Measurements from ENCODE around the gene GPR75. TPM values are rescaled to one million over a fixed set of nuclear protein-coding genes. Genes with fewer than 3 reads are reported as not detected.

GPR75 gene
- total RNA-seq, 2 experiments from 2014 or later, result 0.71 to 1.2 TPM

GRCh38 chr2:53877556-53877955 lies 17.8 kb upstream of the GPR75 start:
- H3K27me3 Mint-ChIP-seq, result no peaks in the 10 kb centered on the region
- no peak overlapping the region for H3K27ac Mint-ChIP-seq
- DNase-seq (no peak), ATAC-seq (no peak)
- ChIA-PET CTCF (no interaction called here), POLR2A (no interaction called here)
- H3K36me3 Mint-ChIP-seq (ENCODE audit: low read depth), result peaks cover 29% of the 10 kb centered on the region
- intact Hi-C loops (cut with DNase I, micrococcal nuclease), result no loop called here
- H3K4me3 Mint-ChIP-seq, result no peak overlapping the region
- peaks cover 3% of the 10 kb centered on the region for H3K4me1 Mint-ChIP-seq
- no peaks in the 10 kb centered on the region for H3K9me3 Mint-ChIP-seq (ENCODE audit: low read depth)

GRCh38 chr2:53877112-53877511 lies 17.3 kb upstream of the GPR75 start:
- CTCF ChIA-PET, result no interaction called here
- DNase-seq, result no peak
- no peak overlapping the region for H3K27ac Mint-ChIP-seq
- no peaks in the 10 kb centered on the region for H3K9me3 Mint-ChIP-seq (ENCODE audit: low read depth)
- H3K4me3 Mint-ChIP-seq, result no peak overlapping the region
- peaks cover 24% of the 10 kb centered on the region for H3K36me3 Mint-ChIP-seq (ENCODE audit: low read depth)
- POLR2A ChIA-PET, result no interaction called here
- peaks cover 3% of the 10 kb centered on the region for H3K4me1 Mint-ChIP-seq
- no peaks in the 10 kb centered on the region for H3K27me3 Mint-ChIP-seq
- ATAC-seq, result no peak
- intact Hi-C loops (cut with DNase I, micrococcal nuclease), result no loop called here

- intact Hi-C loops (cut with DNase I, micrococcal nuclease), result no loop called here
- DNase-seq, result no peak
- Mint-ChIP-seq H3K4me3 (no peak overlapping the region), H3K9me3 (ENCODE audit: low read depth) (no peaks in the 10 kb centered on the region), H3K27ac (no peak overlapping the region), H3K27me3 (no peaks in the 10 kb centered on the region), H3K36me3 (ENCODE audit: low read depth) (peaks cover 13% of the 10 kb centered on the region), H3K4me1 (no peaks in the 10 kb centered on the region)
- no peak for ATAC-seq
- ChIA-PET CTCF (no interaction called here), POLR2A (no interaction called here)
Observed at GRCh38 chr2:53874401-53874950, 14.7 kb upstream of the GPR75 start.

- no peak for DNase-seq
- no peak for ATAC-seq
- H3K27me3 Mint-ChIP-seq, result no peaks in the 10 kb centered on the region
- ChIA-PET POLR2A (no interaction called here), CTCF (interaction anchor here (1.1 to 1.4 kb wide), 2 partner anchors 14 to 75 kb away, joined by 3 read pairs; no protein-coding TSS in a partner anchor)
- no peaks in the 10 kb centered on the region for H3K9me3 Mint-ChIP-seq (ENCODE audit: low read depth)
- intact Hi-C loops (cut with DNase I, micrococcal nuclease), result no loop called here
- no peak overlapping the region for H3K4me3 Mint-ChIP-seq
- H3K4me1 Mint-ChIP-seq, result peaks cover 2% of the 10 kb centered on the region
- peaks cover 31% of the 10 kb centered on the region for H3K36me3 Mint-ChIP-seq (ENCODE audit: low read depth)
- no peak overlapping the region for H3K27ac Mint-ChIP-seq
Observed at GRCh38 chr2:53867773-53868172, 8.0 kb upstream of the GPR75 start.

GRCh38 chr2:53867169-53867568 lies 7.4 kb upstream of the GPR75 start:
- no peak for DNase-seq
- Mint-ChIP-seq H3K27ac (no peak overlapping the region), H3K9me3 (ENCODE audit: low read depth) (no peaks in the 10 kb centered on the region), H3K4me1 (peaks cover 5% of the 10 kb centered on the region), H3K27me3 (no peaks in the 10 kb centered on the region), H3K36me3 (ENCODE audit: low read depth) (peaks cover 33% of the 10 kb centered on the region), H3K4me3 (no peak overlapping the region)
- ChIA-PET CTCF (interaction anchor here (1.1 kb wide), 1 partner anchor 76 kb away, joined by 3 read pairs; no protein-coding TSS in a partner anchor), POLR2A (no interaction called here)
- intact Hi-C loops (cut with DNase I, micrococcal nuclease), result no loop called here
- no peak for ATAC-seq

GRCh38 chr2:53865962-53866361 lies 6.2 kb upstream of the GPR75 start:
- ATAC-seq (no peak), DNase-seq (no peak)
- Mint-ChIP-seq H3K9me3 (ENCODE audit: low read depth) (no peaks in the 10 kb centered on the region), H3K36me3 (ENCODE audit: low read depth) (peaks cover 33% of the 10 kb centered on the region), H3K27me3 (no peaks in the 10 kb centered on the region), H3K4me1 (peaks cover 11% of the 10 kb centered on the region), H3K4me3 (no peak overlapping the region), H3K27ac (no peak overlapping the region)
- CTCF ChIA-PET, result no interaction called here
- POLR2A ChIA-PET, result interaction anchor here (0.7 kb wide), 1 partner anchor 1080 kb away, joined by 4 read pairs; no protein-coding TSS in a partner anchor
- intact Hi-C loops (cut with DNase I, micrococcal nuclease), result no loop called here

- ATAC-seq, result no peak
Observed at GRCh38 chr2:53865264-53865663, 5.5 kb upstream of the GPR75 start.

GRCh38 chr2:53863538-53864227 lies 3.9 kb upstream of the GPR75 start:
- Mint-ChIP-seq H3K9me3 (ENCODE audit: low read depth) (no peaks in the 10 kb centered on the region), H3K4me3 (no peak overlapping the region), H3K4me1 (peaks cover 11% of the 10 kb centered on the region), H3K27me3 (no peaks in the 10 kb centered on the region), H3K36me3 (ENCODE audit: low read depth) (peaks cover 39% of the 10 kb centered on the region), H3K27ac (no peak overlapping the region)
- ChIA-PET POLR2A (no interaction called here), CTCF (no interaction called here)
- intact Hi-C loops (cut with DNase I, micrococcal nuclease), result no loop called here
- DNase-seq, result no peak
- no peak for ATAC-seq

More at GRCh38 chr2:53865264-53865663, 5.5 kb upstream of the GPR75 start:
- POLR2A ChIA-PET, result no interaction called here
- CTCF ChIA-PET, result interaction anchor here (0.6 kb wide), 1 partner anchor 198 kb away, joined by 4 read pairs; no protein-coding TSS in a partner anchor
- no peaks in the 10 kb centered on the region for H3K27me3 Mint-ChIP-seq
- peaks cover 11% of the 10 kb centered on the region for H3K4me1 Mint-ChIP-seq
- DNase-seq, result no peak
- peaks cover 37% of the 10 kb centered on the region for H3K36me3 Mint-ChIP-seq (ENCODE audit: low read depth)
- H3K4me3 Mint-ChIP-seq, result no peak overlapping the region
- no peak overlapping the region for H3K27ac Mint-ChIP-seq
- intact Hi-C loops (cut with DNase I, micrococcal nuclease), result no loop called here
- H3K9me3 Mint-ChIP-seq (ENCODE audit: low read depth), result no peaks in the 10 kb centered on the region

- intact Hi-C loops (cut with DNase I, micrococcal nuclease), result no loop called here
- no peak for ATAC-seq
Observed at GRCh38 chr2:53861824-53862223, 2.1 kb upstream of the GPR75 start.

GRCh38 chr2:53856272-53856671 lies 3.5 kb downstream of the GPR75 start:
- Mint-ChIP-seq H3K4me1 (peaks cover 7% of the 10 kb centered on the region), H3K9me3 (ENCODE audit: low read depth) (no peaks in the 10 kb centered on the region), H3K27me3 (no peaks in the 10 kb centered on the region), H3K36me3 (ENCODE audit: low read depth) (peaks cover 26% of the 10 kb centered on the region), H3K4me3 (no peak overlapping the region), H3K27ac (no peak overlapping the region)
- DNase-seq (no peak), ATAC-seq (no peak)
- ChIA-PET CTCF (no interaction called here), POLR2A (no interaction called here)
- intact Hi-C loops (cut with DNase I, micrococcal nuclease), result no loop called here

More at GRCh38 chr2:53861824-53862223, 2.1 kb upstream of the GPR75 start:
- Mint-ChIP-seq H3K27me3 (no peaks in the 10 kb centered on the region), H3K4me3 (no peak overlapping the region), H3K4me1 (peaks cover 11% of the 10 kb centered on the region), H3K27ac (peak overlapping the region; percentile 65), H3K36me3 (ENCODE audit: low read depth) (peaks cover 32% of the 10 kb centered on the region), H3K9me3 (ENCODE audit: low read depth) (no peaks in the 10 kb centered on the region)
- ChIA-PET CTCF (interaction anchor here (2.0 kb wide), 1 partner anchor 9 kb away, joined by 5 read pairs; no protein-coding TSS in a partner anchor), POLR2A (no interaction called here)
- DNase-seq, result no peak

- H3K4me3 Mint-ChIP-seq, result no peak overlapping the region
- CTCF ChIA-PET, result no interaction called here
Observed at GRCh38 chr2:53854678-53855077, 5.1 kb downstream of the GPR75 start.

GRCh38 chr2:53852532-53852931 lies 7.2 kb downstream of the GPR75 start:
- ChIA-PET POLR2A (no interaction called here), CTCF (no interaction called here)
- H3K4me1 Mint-ChIP-seq, result peaks cover 7% of the 10 kb centered on the region
- H3K36me3 Mint-ChIP-seq (ENCODE audit: low read depth), result peaks cover 22% of the 10 kb centered on the region
- no peak for DNase-seq
- no peaks in the 10 kb centered on the region for H3K9me3 Mint-ChIP-seq (ENCODE audit: low read depth)
- H3K27ac Mint-ChIP-seq, result no peak overlapping the region
- intact Hi-C loops (cut with DNase I, micrococcal nuclease), result no loop called here
- no peak overlapping the region for H3K4me3 Mint-ChIP-seq
- ATAC-seq, result no peak
- H3K27me3 Mint-ChIP-seq, result no peaks in the 10 kb centered on the region

More at GRCh38 chr2:53854678-53855077, 5.1 kb downstream of the GPR75 start:
- H3K27ac Mint-ChIP-seq, result peak overlapping the region; percentile 18
- H3K4me1 Mint-ChIP-seq, result peaks cover 7% of the 10 kb centered on the region
- intact Hi-C loops (cut with DNase I, micrococcal nuclease), result no loop called here
- no peaks in the 10 kb centered on the region for H3K27me3 Mint-ChIP-seq
- DNase-seq (no peak), ATAC-seq (peak; percentile 44)
- POLR2A ChIA-PET, result no interaction called here
- H3K36me3 Mint-ChIP-seq (ENCODE audit: low read depth), result peaks cover 20% of the 10 kb centered on the region
- no peaks in the 10 kb centered on the region for H3K9me3 Mint-ChIP-seq (ENCODE audit: low read depth)

Data from activated CD4-positive, alpha-beta T cell treated with anti-CD3 and anti-CD28 coated beads for 36 hours (primary cell).